ENCODE data around the gene ZNF638. TPM values are rescaled to one million over a fixed set of nuclear protein-coding genes. Genes with fewer than 3 reads are reported as not detected.

Gene ZNF638
- total RNA-seq, 3 donors from 2014 or later (not counting 1 experiment from before 2014, with no cell fraction given), result 104 to 126 (median 113) TPM

DNA sequence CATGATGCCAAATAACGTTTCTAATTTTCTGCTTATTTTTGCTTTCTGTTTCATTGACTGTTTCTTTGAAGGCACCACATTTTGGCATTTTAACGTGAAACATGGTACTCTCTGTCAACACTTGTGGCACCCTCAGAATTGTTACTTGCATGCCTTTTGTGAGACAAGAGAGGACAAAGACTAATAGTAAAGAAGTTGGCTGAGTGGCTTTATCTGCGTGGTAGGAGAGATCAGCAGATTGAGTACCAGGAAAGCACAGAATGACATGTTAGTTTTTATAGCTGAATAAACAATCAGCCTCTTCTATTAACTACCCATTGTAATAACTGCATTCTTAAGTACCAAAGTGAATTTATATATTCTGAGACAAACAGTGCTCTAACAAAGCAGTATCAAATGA is 8.6 kb downstream of the ZNF638 start:
- no peaks in the 10 kb centered on the region for H3K27me3 ChIP-seq (ENCODE audit: control insufficient read depth, insufficient read depth, low read length)
- no peak overlapping the region for H3K4me3 Mint-ChIP-seq

DNA sequence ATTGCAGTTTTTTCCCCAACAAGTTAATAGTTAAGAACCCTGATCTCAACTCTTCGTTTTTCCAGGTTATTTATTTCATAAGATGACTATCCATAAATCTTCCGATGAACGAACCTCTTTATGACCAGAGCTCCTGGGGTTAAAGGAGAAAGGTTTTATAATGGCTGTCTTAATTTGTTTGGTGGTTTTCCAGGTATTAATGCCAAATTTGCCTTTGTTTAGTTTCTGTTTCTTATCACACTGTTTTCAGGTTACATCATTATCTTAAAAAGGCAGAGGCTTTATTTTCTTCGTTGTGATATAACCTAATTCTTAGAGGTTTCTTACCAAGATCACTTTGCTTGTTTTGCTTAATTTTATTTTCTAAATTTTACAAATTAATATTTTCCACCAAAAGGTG is 10.1 kb downstream of the ZNF638 start:
- Histone ChIP-seq H3K4me1 (ENCODE audit: control insufficient read depth, insufficient read depth, low read length) (peaks cover 3% of the 10 kb centered on the region), H3K27me3 (ENCODE audit: control insufficient read depth, insufficient read depth, low read length) (no peaks in the 10 kb centered on the region), H3K4me3 (ENCODE audit: low read length) (no peak overlapping the region), H3K27ac (ENCODE audit: low read length) (no peak overlapping the region), H3K36me3 (ENCODE audit: control insufficient read depth, insufficient read depth, low read length) (peaks cover 2% of the 10 kb centered on the region), H3K9me3 (ENCODE audit: control insufficient read depth, insufficient read depth, low read length) (no peaks in the 10 kb centered on the region)
- TF ChIP-seq, protein P1, sequence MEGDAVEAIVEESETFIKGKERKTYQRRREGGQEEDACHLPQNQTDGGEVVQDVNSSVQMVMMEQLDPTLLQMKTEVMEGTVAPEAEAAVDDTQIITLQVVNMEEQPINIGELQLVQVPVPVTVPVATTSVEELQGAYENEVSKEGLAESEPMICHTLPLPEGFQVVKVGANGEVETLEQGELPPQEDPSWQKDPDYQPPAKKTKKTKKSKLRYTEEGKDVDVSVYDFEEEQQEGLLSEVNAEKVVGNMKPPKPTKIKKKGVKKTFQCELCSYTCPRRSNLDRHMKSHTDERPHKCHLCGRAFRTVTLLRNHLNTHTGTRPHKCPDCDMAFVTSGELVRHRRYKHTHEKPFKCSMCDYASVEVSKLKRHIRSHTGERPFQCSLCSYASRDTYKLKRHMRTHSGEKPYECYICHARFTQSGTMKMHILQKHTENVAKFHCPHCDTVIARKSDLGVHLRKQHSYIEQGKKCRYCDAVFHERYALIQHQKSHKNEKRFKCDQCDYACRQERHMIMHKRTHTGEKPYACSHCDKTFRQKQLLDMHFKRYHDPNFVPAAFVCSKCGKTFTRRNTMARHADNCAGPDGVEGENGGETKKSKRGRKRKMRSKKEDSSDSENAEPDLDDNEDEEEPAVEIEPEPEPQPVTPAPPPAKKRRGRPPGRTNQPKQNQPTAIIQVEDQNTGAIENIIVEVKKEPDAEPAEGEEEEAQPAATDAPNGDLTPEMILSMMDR (IDR thresholded peaks at IDR 0.05), result no peak
- H3K27ac Mint-ChIP-seq, result no peak overlapping the region
- no peaks in the 10 kb centered on the region for H3K9me3 Mint-ChIP-seq
- no peaks in the 10 kb centered on the region for H3K36me3 Mint-ChIP-seq
- ATAC-seq (no peak), DNase-seq (no peak)
- no peak overlapping the region for H3K4me3 Mint-ChIP-seq
- H3K27me3 Mint-ChIP-seq (ENCODE audit: low read depth in 2 of 2), result no peaks in the 10 kb centered on the region
- intact Hi-C loops (cut with micrococcal nuclease), result no loop called here
- H3K4me1 Mint-ChIP-seq, result peaks cover 58 to 65% of the 10 kb centered on the region in 2 donors
- WGBS (ENCODE audit: insufficient coverage), result 100% methylated on average over 2 of the region's 4 CpGs

More for the DNA sequence above, 8.6 kb downstream of the ZNF638 start:
- TF ChIP-seq, protein P1 (IDR thresholded peaks at IDR 0.05), result no peak
- 49% methylated on average over 3 of the region's 3 CpGs for WGBS (ENCODE audit: insufficient coverage)
- DNase-seq, result no peak
- H3K27ac Mint-ChIP-seq, result peak overlapping the region; percentile 37 to 52
- no peaks in the 10 kb centered on the region for H3K9me3 Mint-ChIP-seq
- H3K9me3 ChIP-seq (ENCODE audit: control insufficient read depth, insufficient read depth, low read length), result no peaks in the 10 kb centered on the region
- ATAC-seq, result no peak
- H3K4me1 Mint-ChIP-seq, result peaks cover 48 to 63% of the 10 kb centered on the region in 2 donors
- no peaks in the 10 kb centered on the region for H3K36me3 Mint-ChIP-seq
- H3K4me3 ChIP-seq (ENCODE audit: low read length), result no peak overlapping the region
- intact Hi-C loops (cut with micrococcal nuclease), result no loop called here
- H3K36me3 ChIP-seq (ENCODE audit: control insufficient read depth, insufficient read depth, low read length), result peaks cover 2% of the 10 kb centered on the region
- no peak overlapping the region for H3K27ac ChIP-seq (ENCODE audit: low read length)
- H3K4me1 ChIP-seq (ENCODE audit: control insufficient read depth, insufficient read depth, low read length), result peaks cover 7% of the 10 kb centered on the region
- no peaks in the 10 kb centered on the region for H3K27me3 Mint-ChIP-seq (ENCODE audit: low read depth in 2 of 2)

DNA sequence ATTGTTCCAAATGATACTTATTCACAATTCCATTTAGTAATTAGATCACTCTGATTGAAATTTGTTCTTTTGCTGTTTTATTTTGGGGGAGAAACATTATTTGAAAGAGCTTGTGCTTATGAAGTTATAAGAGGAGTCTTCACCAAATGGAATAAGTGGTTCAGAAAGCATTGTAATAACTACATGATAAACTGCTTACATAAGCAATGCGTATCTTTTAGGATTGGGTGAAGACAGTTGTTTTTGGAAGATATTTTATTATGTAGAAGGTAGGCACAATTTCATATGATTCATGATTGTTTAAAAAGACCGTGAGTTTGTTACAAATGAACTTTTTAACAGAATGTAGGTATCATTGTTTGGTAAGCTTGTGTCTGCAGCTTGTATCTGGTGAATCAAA is 14.5 kb downstream of the ZNF638 start:
- WGBS (ENCODE audit: insufficient coverage), result 100% methylated on average over 2 of the region's 2 CpGs
- Histone ChIP-seq H3K4me1 (ENCODE audit: control insufficient read depth, insufficient read depth, low read length) (no peaks in the 10 kb centered on the region), H3K27ac (ENCODE audit: low read length) (no peak overlapping the region), H3K9me3 (ENCODE audit: control insufficient read depth, insufficient read depth, low read length) (no peaks in the 10 kb centered on the region), H3K36me3 (ENCODE audit: control insufficient read depth, insufficient read depth, low read length) (peaks cover 20% of the 10 kb centered on the region), H3K27me3 (ENCODE audit: control insufficient read depth, insufficient read depth, low read length) (no peaks in the 10 kb centered on the region), H3K4me3 (ENCODE audit: low read length) (no peak overlapping the region)
- peaks cover 0 to 3% of the 10 kb centered on the region in 2 donors for H3K9me3 Mint-ChIP-seq
- H3K27me3 Mint-ChIP-seq (ENCODE audit: low read depth in 2 of 2), result no peaks in the 10 kb centered on the region
- H3K4me3 Mint-ChIP-seq, result no peak overlapping the region
- no peak overlapping the region for H3K27ac Mint-ChIP-seq
- H3K4me1 Mint-ChIP-seq, result peaks cover 52 to 61% of the 10 kb centered on the region in 2 donors
- intact Hi-C loops (cut with micrococcal nuclease), result no loop called here
- ATAC-seq (no peak), DNase-seq (no peak)
- TF ChIP-seq, protein P1 (IDR thresholded peaks at IDR 0.05), result no peak
- H3K36me3 Mint-ChIP-seq, result peaks cover 11% of the 10 kb centered on the region

DNA sequence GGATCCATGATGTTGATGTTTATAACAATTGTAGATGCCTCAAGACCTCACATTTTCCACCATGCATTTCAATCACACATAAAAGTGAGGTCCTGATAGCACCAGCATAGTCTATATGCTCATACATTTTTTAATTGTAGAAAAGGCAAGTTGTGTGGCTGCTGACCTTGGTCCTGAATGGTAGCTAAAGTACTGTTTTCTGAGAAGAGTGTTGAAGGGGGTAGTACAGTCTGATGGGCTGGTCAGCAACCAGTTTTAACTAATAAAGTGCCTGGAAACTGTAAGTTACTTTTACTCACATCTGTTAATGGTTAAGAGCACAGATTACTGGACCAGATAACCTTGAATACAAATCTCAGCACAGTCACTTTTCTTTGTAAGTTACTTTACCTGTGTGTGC is 15.9 kb downstream of the ZNF638 start:
- intact Hi-C loops (cut with micrococcal nuclease), result no loop called here
- Histone ChIP-seq H3K9me3 (ENCODE audit: control insufficient read depth, insufficient read depth, low read length) (no peaks in the 10 kb centered on the region), H3K4me3 (ENCODE audit: low read length) (no peak overlapping the region), H3K4me1 (ENCODE audit: control insufficient read depth, insufficient read depth, low read length) (no peaks in the 10 kb centered on the region), H3K27ac (ENCODE audit: low read length) (no peak overlapping the region), H3K36me3 (ENCODE audit: control insufficient read depth, insufficient read depth, low read length) (peaks cover 22% of the 10 kb centered on the region), H3K27me3 (ENCODE audit: control insufficient read depth, insufficient read depth, low read length) (no peaks in the 10 kb centered on the region)
- no peak overlapping the region for H3K4me3 Mint-ChIP-seq
- H3K36me3 Mint-ChIP-seq, result peaks cover 11% of the 10 kb centered on the region
- no peak overlapping the region for H3K27ac Mint-ChIP-seq
- peaks cover 61 to 65% of the 10 kb centered on the region in 2 donors for H3K4me1 Mint-ChIP-seq
- TF ChIP-seq, protein P1 (IDR thresholded peaks at IDR 0.05), result no peak
- DNase-seq (peak in 1 of 2 donors; percentile 39), ATAC-seq (no peak)
- no peaks in the 10 kb centered on the region for H3K27me3 Mint-ChIP-seq (ENCODE audit: low read depth in 2 of 2)
- H3K9me3 Mint-ChIP-seq, result peaks cover 0 to 3% of the 10 kb centered on the region in 2 donors

Data from natural killer cell (primary cell).